Heart left ventricle (tissue), 16 donors: ENCODE results near the gene WDR18. TPM values are rescaled to one million over a fixed set of nuclear protein-coding genes. Genes with fewer than 3 reads are reported as not detected.

Experiments used
- ATAC-seq, 4 donors: fragments of 200-7000 bp; cut with Tn5 transposase; one replicate each; pipeline ENCODE4 v1.9.1; 2020 to 2022; ENCODE audit warnings: moderate library complexity in 4 of 4, mild to moderate bottlenecking in 3 of 4, moderate number of reproducible peaks in 1 of 4
- DNase-seq, 5 donors: peaks; one replicate each; pipeline ENCODE4 v3.0.0-alpha.2; 2020
- H3K27ac ChIP-seq, 12 donors: fragments of 200-600 bp; sonication (generic) in 4 of 12; one replicate each; pipeline versions ENCODE4 v1.5.0 to v1.8.0; 2016 to 2022; ENCODE audit warnings: mild to moderate bottlenecking in 2 of 12
- H3K27me3 ChIP-seq, 9 donors: fragments of 200-600 bp; sonication (generic) in 2 of 9; one replicate each; pipeline versions ENCODE4 v1.5.1 to v1.8.0; 2016 to 2022; ENCODE audit warnings: mild to moderate bottlenecking in 3 of 9
- H3K36me3 ChIP-seq, 9 donors: fragments of 200-600 bp; sonication (generic) in 2 of 9; one replicate each; pipeline versions ENCODE4 v1.5.0 to v1.8.0; 2018 to 2022; ENCODE audit warnings: mild to moderate bottlenecking in 2 of 9
- H3K4me1 ChIP-seq, 12 donors: fragments of 200-600 bp; sonication (generic) in 4 of 12; one replicate each; pipeline versions ENCODE4 v1.5.0 to v1.8.0; 2016 to 2022; ENCODE audit warnings: mild to moderate bottlenecking in 3 of 12
- H3K4me3 ChIP-seq, 12 donors: fragments of 200-600 bp; sonication (generic) in 4 of 12; one replicate each; pipeline versions ENCODE4 v1.5.0 to v1.8.0; 2017 to 2022; ENCODE audit warnings: mild to moderate bottlenecking in 9 of 12, moderate library complexity in 4 of 12
- H3K9me3 ChIP-seq, 12 donors: fragments of 200-600 bp; sonication (generic) in 4 of 12; one replicate each; pipeline versions ENCODE4 v1.5.0 to v1.8.0; 2016 to 2022; ENCODE audit warnings: mild to moderate bottlenecking in 1 of 12
- POLR2A ChIP-seq, 2 donors: fragments of 450-650 bp; IDR thresholded peaks; one replicate each; pipeline ENCODE4 v1.6.1; 2017; ENCODE audit warnings: antibody characterized with exemption in 2 of 2, mild to moderate bottlenecking in 2 of 2, moderate library complexity in 2 of 2
- WGBS, 4 donors: extraction: QIAGEN DNeasy Blood & Tissue Kit in 2 of 4; methylation state at CpG; one replicate each; pipeline versions ENCODE4 v1.1.5 to v1.1.7; 2013 to 2018; 5-methylcytosine and 5-hydroxymethylcytosine counted together
- intact Hi-C, 10 donors: fragments of 100-400 bp; cut with DNase I; formaldehyde crosslinking; loops; one replicate each; pipeline versions ENCODE4 v1.11.1 to v1.14.2; 2022
- polyA plus RNA-seq, 2 donors: library from polyadenylated mRNA; stranded (reverse); fragments of 200-250 nt; gene quantifications; one replicate each; pipeline ENCODE4 v1.2.3, GENCODE V29; 2013
- total RNA-seq, 9 donors: library from RNA; depleted of rRNA in 2 of 9; stranded (reverse); fragments of >200 nt in 2 of 9; fragmentation: NEBNext Ultra II Directional in 3 of 9; extraction: Animal tissue kit (Norgen Biotek cat#: 25700) in 3 of 9; gene quantifications; one replicate each; pipeline versions ENCODE4 v1.1.0 to v1.2.4, GENCODE V29; 2016 to 2023
- TF ChIP-seq, protein P1 (sequence below), 12 donors: fragments of 200-600 bp; sonication (generic) in 4 of 12; IDR thresholded peaks; one replicate each; pipeline versions ENCODE4 v1.5.0 to v1.8.0; 2018 to 2022; ENCODE audit warnings: antibody characterized with exemption in 12 of 12, mild to moderate bottlenecking in 5 of 12
- donor health status: ischemic (EF 13 %, LVEDD 7.1; RV severe dilation, severe dysfunction).
- donor health status: healthy with polysubstance abuse.
- donor health status: DM: no; HTN: yes; CAD: no.
- donor health status: DM: no; HTN: no; CAD: no.
- donor health status: ischemic (EF 25% LVEDD 6.9; RV normal size, moderate dysfunction).
- donor health status: ischemic (EF 25% LVEDD 5.7; RV mildly dilated, moderate dysfunction).
- donor health status: healthy.
- donor health status: DM: yes; HTN: yes; CAD: no.
- donor health status: ischemic (EF 35%, LVEDD 5.7; RV mildly dilated, moderate dysfunction).
- donor health status: nonischemic (EF 11% LVEDD 7.7; RV severe dilation, severe dysfunction).
- donor health status: DM: yes; HTN: yes; CAD: no.
- donor health status: PGD.
- donor health status: ischemic (EF 29% LVEDD 5.4; RV normal size, mild dysfunction).
- donor health status: nonischemic (EF 23%, LVEDD 6.1; RV moderate dilation, normal function).

The WDR18 gene
- total and polyA plus RNA-seq, 11 donors, result 15.6 to 36.3 (median 19.4) TPM

DNA sequence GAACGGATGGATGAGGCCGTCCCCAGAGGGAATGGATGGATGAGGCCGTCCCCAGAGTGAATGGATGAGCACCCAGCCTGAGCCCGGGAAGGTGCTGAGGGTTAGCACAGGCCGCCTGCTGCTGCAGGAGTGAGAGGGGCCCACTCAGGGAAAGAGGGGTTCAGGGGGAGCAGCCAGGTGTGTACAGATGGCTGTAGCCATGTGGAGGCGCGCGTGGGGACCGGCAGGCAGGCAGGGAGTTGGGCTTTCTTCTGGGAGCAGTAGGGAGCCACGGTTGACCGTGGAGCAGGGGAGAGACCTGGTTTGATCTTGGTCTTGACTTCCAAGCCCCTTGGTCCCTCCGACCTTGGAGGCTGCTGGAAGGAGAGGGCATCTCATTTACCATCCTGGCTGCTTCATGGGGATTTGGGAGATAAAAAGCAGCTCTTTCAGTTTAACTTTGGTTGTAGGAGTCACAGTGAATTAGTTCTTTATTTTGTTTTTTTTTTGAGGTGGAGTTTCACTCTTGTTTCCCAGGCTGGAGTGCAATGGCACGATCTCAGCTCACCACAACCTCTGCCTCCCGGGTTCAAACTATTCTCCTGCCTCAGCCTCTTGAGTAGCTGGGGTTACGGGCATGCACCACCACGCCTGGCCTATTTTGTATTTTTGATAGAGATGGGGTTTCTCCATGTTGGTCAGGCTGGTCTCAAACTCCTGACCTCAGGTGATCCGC is 33.6 kb upstream of the WDR18 start:
- H3K4me1 ChIP-seq, result peaks cover 0 to 28% (median 0%) of the 10 kb centered on the region in 12 donors
- no peak overlapping the region for H3K27ac ChIP-seq
- no peak overlapping the region for H3K4me3 ChIP-seq
- TF ChIP-seq, protein P1, sequence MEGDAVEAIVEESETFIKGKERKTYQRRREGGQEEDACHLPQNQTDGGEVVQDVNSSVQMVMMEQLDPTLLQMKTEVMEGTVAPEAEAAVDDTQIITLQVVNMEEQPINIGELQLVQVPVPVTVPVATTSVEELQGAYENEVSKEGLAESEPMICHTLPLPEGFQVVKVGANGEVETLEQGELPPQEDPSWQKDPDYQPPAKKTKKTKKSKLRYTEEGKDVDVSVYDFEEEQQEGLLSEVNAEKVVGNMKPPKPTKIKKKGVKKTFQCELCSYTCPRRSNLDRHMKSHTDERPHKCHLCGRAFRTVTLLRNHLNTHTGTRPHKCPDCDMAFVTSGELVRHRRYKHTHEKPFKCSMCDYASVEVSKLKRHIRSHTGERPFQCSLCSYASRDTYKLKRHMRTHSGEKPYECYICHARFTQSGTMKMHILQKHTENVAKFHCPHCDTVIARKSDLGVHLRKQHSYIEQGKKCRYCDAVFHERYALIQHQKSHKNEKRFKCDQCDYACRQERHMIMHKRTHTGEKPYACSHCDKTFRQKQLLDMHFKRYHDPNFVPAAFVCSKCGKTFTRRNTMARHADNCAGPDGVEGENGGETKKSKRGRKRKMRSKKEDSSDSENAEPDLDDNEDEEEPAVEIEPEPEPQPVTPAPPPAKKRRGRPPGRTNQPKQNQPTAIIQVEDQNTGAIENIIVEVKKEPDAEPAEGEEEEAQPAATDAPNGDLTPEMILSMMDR (IDR thresholded peaks at IDR 0.05), result no peak
- no peak for TF ChIP-seq POLR2A (IDR thresholded peaks at IDR 0.05)
- 82 to 93% (median 89%) methylated on average over 16 to 17 of the region's 17 CpGs for WGBS, 4 donors
- intact Hi-C loops, result no loop called here
- no peaks in the 10 kb centered on the region for H3K27me3 ChIP-seq
- H3K36me3 ChIP-seq, result peaks cover 0 to 3% (median 0%) of the 10 kb centered on the region in 9 donors
- ATAC-seq (no peak), DNase-seq (no peak)
- no peaks in the 10 kb centered on the region for H3K9me3 ChIP-seq

DNA sequence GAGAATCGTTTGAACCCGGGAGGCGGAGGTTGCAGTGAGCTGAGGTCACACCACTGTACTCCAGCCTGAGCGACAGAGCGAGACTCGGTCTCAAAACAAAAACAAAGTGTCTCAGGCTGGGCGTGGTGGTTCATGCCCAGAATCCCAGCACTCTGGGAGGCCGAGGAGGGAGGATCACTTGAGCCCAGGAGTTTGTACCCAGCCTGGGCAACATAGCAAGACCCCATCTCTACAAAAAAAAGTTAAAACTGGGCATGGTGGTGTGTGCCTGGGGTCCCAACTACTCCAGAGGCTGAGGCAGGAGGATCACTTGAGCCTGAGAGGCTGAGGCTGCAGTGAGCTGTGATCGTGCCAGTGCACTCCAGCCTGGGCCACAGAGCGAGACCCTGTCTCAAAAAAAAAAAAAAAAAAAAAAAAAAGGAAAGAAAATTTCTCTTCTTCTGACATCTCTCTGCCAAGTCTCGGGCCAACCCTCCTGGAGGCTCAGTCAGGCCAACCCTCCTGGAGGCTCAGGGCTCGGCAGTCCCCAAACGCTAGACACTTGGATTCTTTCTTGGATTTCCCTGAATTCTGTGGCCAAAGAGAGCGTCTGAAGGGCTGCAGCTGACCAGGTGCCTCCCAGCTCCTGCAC is 32.0 kb upstream of the WDR18 start:
- Histone ChIP-seq H3K36me3 (peaks cover 0 to 3% (median 0%) of the 10 kb centered on the region in 9 donors), H3K9me3 (no peaks in the 10 kb centered on the region), H3K27me3 (no peaks in the 10 kb centered on the region), H3K27ac (no peak overlapping the region), H3K4me3 (no peak overlapping the region), H3K4me1 (peaks cover 0 to 26% (median 0%) of the 10 kb centered on the region in 12 donors)
- intact Hi-C loops, result no loop called here
- TF ChIP-seq, protein P1 (IDR thresholded peaks at IDR 0.05), result no peak
- TF ChIP-seq POLR2A (IDR thresholded peaks at IDR 0.05), result no peak
- 85 to 92% (median 89%) methylated on average over 14 of the region's 14 CpGs for WGBS, 4 donors
- ATAC-seq (no peak), DNase-seq (no peak)

DNA sequence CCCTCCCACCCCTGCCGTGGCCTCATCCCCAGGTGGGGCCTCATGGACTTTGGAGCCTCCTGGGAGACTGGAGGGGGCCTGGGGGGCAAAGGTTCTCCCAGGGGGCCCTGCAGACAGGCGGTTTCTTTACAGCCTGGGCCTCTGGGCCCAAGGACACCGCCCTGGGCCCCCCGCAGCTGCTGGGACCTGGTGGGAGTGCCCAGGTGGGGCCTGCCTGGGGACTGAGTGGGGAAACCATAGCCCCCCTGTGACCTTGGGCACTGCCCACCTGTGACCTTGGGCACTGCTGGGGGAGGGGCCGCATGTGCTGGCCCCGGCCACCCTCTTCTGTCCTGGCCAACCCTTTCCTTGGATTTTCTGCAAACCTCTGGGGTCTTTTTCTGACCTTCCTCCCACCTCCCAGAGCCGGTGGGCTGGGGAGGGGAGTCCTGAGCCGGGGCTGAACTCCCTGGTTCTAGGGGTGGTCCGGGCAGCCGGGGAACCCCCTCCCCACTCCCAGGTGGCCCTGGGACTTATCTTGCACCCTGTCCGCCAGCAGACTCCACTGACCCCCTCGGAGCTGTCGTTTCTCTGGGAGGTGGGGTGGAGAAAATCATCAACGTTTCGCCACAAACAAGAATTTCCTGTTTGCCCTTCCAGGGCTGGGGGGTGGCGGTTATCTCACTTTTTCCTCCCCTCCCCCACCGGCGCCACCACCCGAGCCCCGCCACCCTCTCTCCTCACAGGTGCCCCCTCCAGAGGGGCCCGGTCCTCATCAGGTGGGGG is 31.3 kb upstream of the WDR18 start:
- Histone ChIP-seq H3K27ac (no peak overlapping the region), H3K9me3 (no peaks in the 10 kb centered on the region), H3K27me3 (no peaks in the 10 kb centered on the region), H3K4me3 (peak overlapping the region in 1 of 12 donors; percentile 21), H3K36me3 (peaks cover 0 to 2% (median 0%) of the 10 kb centered on the region in 9 donors), H3K4me1 (peaks cover 0 to 19% (median 0%) of the 10 kb centered on the region in 12 donors)
- 48 to 59% (median 58%) methylated on average over 18 to 21 of the region's 21 CpGs for WGBS, 4 donors
- ATAC-seq, result no peak
- TF ChIP-seq, protein P1 (IDR thresholded peaks at IDR 0.05), result no peak
- no peak for TF ChIP-seq POLR2A (IDR thresholded peaks at IDR 0.05)
- no peak for DNase-seq
- intact Hi-C loops, result no loop called here
